ENCODE results near the gene THEMIS.

THEMIS gene

GRCh38 chr6:127684501-127684900, 216.4 kb downstream of the THEMIS start:
- Histone ChIP-seq H3K4me1 (ENCODE audit: low read length) (no peaks in the 10 kb centered on the region), H3K79me2 (ENCODE audit: low read length) (no peaks in the 10 kb centered on the region)
- TF ChIP-seq EZH2 (optimal IDR thresholded peaks at IDR 0.05; ENCODE audit: low read depth, low read length), result no peak
- TF ChIP-seq EZH2phosphoT487 (IDR thresholded peaks at IDR 0.05; ENCODE audit: low read length), result no peak
- no peak for TF ChIP-seq CTCF (IDR thresholded peaks at IDR 0.05; ENCODE audit: low read length)

More at GRCh38 chr6:127684501-127684900, 216.4 kb downstream of the THEMIS start:
- no peak for DNase-seq
- no peak overlapping the region for H3K27ac ChIP-seq (ENCODE audit: low read length)
- no peak overlapping the region for H3K4me3 ChIP-seq (ENCODE audit: low read length)
- no peak overlapping the region for H3K4me2 ChIP-seq (ENCODE audit: low read depth, low read length)
- no peaks in the 10 kb centered on the region for H3K36me3 ChIP-seq (replicated peaks; ENCODE audit: insufficient read depth, low read length)
- H4K20me1 ChIP-seq (ENCODE audit: insufficient read depth, low read length), result no peaks in the 10 kb centered on the region
- H3K9ac ChIP-seq (ENCODE audit: low read length), result no peak overlapping the region
- no peak overlapping the region for H2AFZ ChIP-seq (ENCODE audit: low read length)
- H3K9me2 ChIP-seq (replicated peaks; ENCODE audit: insufficient read depth, low read length), result no peaks in the 10 kb centered on the region
- H3K27me3 ChIP-seq (replicated peaks; ENCODE audit: insufficient read depth, low read length), result no peaks in the 10 kb centered on the region
- H3F3A ChIP-seq (ENCODE audit: insufficient read depth, low read length), result no peaks in the 10 kb centered on the region
- no peaks in the 10 kb centered on the region for H3K9me3 ChIP-seq (replicated peaks; ENCODE audit: insufficient read depth, low read length)

Data from MM.1S (cell line).